HG03439 (cell line): ENCODE data around the gene SERPINC1.
"Not testable (repeated sequence)": the region's sequence is repeated elsewhere in the genome, so short reads cannot be mapped to it uniquely, and the experiment has no call there.

Experiments used
- ATAC-seq: cut with Tn5 transposase; IDR thresholded peaks from one replicate; pipeline ENCODE4 v1.9.1; 2021; ENCODE audit warnings: mild to moderate bottlenecking, moderate library complexity; ENCODE audit not compliant: unreplicated experiment

Gene SERPINC1

DNA sequence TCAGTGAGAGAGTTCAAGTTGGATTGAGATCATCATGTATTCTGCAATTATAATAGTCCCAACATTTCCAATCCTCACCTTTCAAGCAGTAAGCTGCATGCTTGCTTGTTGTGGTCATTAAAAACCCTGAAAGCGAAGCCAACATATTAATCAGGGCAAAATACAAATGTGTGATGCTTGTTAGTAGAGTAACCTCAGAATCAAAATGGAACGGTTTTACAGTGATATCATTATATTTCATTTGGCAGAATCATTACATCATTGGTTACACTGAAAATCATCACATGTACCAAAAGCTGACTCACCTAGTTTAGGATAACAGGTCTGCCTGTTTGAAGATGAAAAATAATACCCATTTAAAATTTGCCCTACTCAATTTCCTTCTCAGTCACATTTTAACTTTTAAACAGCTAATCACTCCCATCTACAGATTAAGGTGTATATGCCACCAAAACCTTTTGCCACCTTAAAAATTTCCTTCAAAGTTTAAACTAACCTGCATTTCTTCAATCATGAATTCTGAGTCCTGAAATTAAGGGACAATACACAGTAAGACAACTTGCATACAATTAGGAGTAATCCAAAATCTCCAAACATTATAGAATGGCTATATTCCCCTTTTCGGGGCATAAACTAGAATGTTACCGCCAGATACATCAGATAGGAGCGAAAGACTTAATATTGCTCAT, 52.8 kb downstream of the SERPINC1 start:
- no peak for ATAC-seq

DNA sequence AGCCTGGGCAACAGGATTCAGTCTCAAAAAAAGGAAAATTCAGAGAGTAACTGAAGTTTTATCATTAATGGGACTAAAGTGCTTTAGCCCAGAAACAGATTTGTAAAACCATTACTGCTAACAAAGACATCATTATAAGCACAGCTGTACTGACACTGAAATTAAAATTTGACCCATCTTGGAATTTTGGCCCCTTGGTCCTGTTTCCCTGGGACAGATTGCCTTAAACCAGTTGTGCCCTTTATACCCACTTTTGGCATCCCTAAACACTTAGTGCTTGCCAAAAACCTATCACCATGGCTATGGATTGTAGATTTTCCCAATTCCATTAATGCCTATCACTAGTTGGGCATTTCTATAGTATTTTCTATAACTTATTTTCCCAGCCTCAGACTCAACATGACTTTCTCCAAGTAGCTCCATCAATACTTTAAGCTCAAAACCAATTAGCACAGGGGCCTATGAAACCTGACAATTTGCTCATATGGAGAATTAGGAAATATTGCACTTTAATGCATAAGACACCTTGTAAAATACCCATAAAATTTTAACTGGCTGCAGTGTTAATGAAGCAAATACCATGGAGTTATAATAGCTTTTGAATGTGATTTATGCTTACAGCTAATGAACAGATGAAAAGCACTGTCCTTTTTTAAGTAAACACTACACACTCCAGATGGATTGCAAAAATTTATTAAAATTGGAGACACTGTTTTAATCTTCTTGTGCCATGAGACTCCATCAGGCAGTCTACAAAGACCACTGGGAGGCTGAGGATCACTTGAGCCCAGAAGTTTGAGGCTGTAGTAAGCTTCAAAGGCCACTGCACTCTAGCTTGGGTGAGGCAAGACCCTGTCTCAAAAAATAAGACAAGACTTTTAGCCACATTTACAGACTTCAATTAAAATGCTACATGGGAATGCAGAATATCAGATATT, 53.6 kb downstream of the SERPINC1 start:
- no peak for ATAC-seq

DNA sequence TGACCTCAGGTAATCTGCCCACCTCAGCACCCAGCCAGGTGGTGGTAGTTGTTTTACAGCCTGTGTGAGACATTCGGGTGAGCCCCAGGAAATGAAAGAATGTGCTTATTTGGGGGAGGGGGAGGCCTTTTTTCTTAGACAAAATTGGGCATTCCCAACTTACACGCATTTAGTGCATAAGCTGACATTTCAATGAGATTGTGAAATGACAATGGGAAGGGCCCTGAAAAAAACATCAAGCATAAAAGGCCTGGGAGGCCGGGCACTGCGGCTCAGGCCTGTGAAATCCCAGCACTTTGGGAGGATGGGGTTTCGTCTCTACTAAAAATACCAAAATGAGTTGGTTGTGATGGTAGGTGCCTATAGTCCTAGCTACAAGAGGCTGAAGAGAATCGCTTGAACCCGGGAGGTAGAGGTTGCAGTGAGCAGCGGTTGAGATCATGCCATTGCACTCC, 54.3 kb downstream of the SERPINC1 start:
- no peak for ATAC-seq

DNA sequence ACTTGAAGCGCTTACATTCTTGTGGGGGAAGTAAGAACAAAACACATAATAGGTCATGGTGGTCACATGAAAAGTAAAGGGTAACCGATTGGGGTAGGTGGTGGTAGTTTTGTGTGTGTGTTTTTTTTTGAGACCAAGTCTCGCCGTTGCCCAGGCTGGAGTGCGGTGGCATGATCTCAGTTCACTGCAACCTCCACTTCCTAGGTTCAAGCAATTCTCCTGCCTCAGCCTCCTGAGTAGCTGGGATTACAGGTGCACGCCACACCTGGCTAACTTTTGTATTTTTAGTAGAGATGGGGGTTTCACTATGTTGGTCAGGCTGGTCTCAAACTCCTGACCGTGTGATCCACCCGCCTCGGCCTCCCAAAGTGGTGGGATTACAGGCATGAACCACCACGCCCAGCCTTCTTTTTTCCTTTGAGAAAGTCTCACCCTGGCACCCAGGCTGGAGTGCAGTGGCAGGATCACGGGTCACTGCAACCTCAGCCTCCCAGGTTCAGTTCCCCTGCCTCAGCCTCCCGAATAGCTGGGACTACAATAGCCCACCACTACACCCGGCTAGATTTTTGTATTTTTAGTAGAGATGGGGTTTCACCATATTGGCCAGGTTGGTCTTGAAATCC, 54.9 kb downstream of the SERPINC1 start:
- not testable (repeated sequence) for ATAC-seq

DNA sequence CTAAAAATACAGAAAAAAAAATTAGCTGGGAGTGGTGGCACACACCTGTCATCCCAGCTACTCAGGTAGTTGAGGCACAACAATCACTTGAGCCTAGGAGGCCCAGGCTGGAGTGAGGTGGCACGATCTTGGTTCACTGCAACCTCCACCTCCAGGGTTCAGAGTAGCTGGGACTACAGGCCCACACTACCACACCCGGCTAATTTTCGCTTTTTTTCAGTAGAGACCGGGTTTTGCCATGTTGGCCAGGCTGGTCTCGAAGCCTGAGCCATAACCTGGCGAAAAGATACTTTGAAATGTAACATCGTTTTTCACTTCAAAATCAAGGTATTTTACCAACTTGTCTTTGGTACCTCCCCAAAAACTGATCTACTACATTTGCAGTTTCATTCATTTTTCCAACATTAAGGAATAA, 55.4 kb downstream of the SERPINC1 start:
- ATAC-seq = no peak

DNA sequence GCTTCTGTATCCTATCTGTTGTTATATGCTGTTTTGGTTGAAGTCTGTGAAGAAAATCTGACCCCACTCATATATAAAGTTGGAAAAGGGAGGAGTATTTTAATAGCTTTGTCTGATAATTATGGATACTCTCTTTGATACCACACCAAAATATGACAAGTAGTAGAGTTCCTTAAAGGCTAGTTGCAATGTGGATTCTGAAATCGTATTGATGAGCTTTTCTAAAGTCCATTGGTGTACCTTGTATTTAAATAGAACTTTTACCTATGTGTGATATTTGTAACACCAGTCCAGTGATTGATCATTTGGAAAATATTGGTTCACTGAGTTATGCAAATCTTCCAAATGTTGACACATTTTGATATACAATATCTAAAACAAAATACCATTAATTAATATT, 57.1 kb downstream of the SERPINC1 start:
- ATAC-seq = no peak

DNA sequence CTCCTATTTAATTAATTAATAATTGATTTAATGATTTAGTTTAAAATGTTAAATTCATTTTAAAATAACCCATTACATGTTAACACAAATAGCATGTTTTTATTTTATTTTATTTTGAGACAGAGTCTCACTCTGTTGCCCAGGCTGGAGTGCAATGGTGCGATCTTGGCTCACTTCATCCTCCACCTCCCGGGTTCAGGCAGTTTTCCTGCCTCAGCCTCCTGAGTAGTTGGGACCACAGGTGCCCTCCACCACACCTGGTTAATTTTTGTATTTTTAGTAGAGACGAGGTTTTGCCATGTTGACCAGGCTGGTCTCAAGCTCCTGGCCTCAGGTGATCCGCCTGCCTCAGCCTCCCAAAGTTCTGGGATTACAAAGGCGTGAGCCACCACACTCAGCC, 57.6 kb downstream of the SERPINC1 start:
- not testable (repeated sequence) for ATAC-seq

DNA sequence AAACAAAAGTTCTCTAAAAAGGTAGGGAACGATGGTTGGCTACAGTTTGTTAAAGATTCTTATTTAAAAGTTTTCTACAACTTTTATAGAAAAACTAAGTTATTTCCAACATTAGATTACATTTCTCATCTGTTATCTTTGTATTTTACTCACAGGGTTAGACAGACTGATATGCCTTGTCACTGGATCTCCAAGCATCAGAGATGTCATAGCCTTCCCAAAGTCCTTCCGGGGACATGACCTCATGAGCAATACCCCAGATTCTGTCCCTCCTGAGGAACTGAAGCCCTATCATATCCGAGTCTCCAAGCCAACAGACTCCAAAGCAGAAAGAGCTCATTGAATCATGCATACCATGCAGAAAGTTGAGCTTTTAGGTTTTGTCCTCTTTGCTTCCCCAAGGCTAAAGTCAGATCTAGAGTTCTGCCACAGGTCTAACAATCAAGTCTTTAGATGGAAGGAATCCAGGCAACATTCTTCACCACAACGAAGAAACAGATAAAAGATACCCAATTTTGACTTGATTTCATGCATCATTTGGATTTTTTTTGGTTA, 59.7 kb downstream of the SERPINC1 start:
- ATAC-seq = no peak

DNA sequence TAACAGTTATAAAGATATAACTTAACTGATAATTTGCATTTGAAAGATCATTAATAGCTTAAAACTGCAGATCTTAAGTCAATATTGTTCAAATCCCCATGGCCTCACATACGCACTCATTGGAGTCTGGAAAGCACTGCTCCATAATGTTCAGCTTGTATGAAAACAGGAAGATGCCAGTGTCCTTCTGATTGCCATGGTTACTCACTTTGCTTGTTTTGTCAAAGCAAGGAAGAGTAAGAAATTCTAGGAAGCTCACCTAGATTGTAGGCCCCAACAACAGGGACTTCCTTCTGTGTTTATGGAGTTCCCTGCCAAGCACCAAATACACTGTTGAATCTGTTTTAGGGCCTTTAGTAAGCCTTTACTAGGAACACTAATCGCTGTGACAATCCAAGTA, 60.2 kb downstream of the SERPINC1 start:
- ATAC-seq = no peak

DNA sequence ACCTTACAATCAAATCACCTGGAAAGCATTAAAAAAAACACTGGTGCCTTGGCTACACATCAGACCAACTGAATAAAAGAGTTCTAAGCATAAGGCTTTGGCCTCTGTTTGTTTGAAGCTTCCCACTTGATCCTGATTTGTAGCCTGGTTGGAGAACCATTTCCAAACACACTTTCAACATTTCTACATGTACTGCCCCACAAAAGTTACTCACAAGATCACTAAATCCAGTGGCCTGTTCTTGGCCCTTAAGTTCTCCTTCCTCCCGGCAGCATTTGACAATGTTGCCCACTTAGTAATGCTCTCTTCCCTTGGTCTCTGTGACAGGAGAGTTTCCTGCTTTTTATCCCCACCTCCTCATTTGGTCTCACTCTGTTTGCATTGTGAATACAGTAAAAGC, 61.1 kb downstream of the SERPINC1 start:
- ATAC-seq = no peak
